SK-N-SH treated with all-trans-retinoic acid at 6 μM for 48 hours (cell line): ENCODE data around the gene VIT.

Source experiments
- ATAC-seq: fragments of 200-7000 bp; cut with Tn5 transposase; 3 replicates; pipeline ENCODE4 v1.9.1; 2020; ENCODE audit warnings: mild to moderate bottlenecking, moderate library complexity
- ARNTL ChIP-seq: fragments of 450-650 bp; formaldehyde crosslinking; IDR thresholded peaks from 2 replicates; pipeline ENCODE4 v1.5.0; 2020; ENCODE audit warnings: low read depth, mild to moderate bottlenecking, moderate library complexity, borderline replicate concordance
- BACH2 ChIP-seq: fragments of 250-450 bp; sonication (Bioruptor Pico); IDR thresholded peaks from 2 replicates; pipeline ENCODE4 v1.9.0; 2021; ENCODE audit warnings: mild to moderate bottlenecking, borderline replicate concordance
- CREB5 ChIP-seq: fragments of 250-450 bp; sonication (Bioruptor Pico); IDR thresholded peaks from 2 replicates; pipeline ENCODE4 v1.5.1; 2020; ENCODE audit warnings: low read depth, mild to moderate bottlenecking, moderate library complexity
- CSDC2 ChIP-seq: fragments of 250-450 bp; sonication (Bioruptor Pico); IDR thresholded peaks from 2 replicates; pipeline ENCODE4 v1.5.0; 2020; ENCODE audit warnings: mild to moderate bottlenecking, moderate library complexity
- CSRNP3 ChIP-seq: fragments of 250-450 bp; sonication (Bioruptor Pico); IDR thresholded peaks from 2 replicates; pipeline ENCODE4 v1.5.1; 2021; ENCODE audit warnings: mild to moderate bottlenecking, moderate library complexity
- ESRRG ChIP-seq: fragments of 250-450 bp; sonication (Bioruptor Pico); IDR thresholded peaks from 2 replicates; pipeline ENCODE4 v1.6.1; 2021; ENCODE audit warnings: mild to moderate bottlenecking
- GLIS3 ChIP-seq: fragments of 250-450 bp; sonication (Bioruptor Pico); IDR thresholded peaks from 2 replicates; pipeline ENCODE4 v1.5.0; 2020; ENCODE audit warnings: mild to moderate bottlenecking, moderate library complexity
- ISL1 ChIP-seq: fragments of 250-450 bp; sonication (Bioruptor Pico); IDR thresholded peaks from 2 replicates; pipeline ENCODE4 v2.1.2; 2022; ENCODE audit warnings: mild to moderate bottlenecking, moderate library complexity
- OSR1 ChIP-seq: fragments of 250-450 bp; sonication (Bioruptor Pico); IDR thresholded peaks from 2 replicates; pipeline ENCODE4 v1.8.0; 2022; ENCODE audit warnings: moderate library complexity, mild to moderate bottlenecking, inconsistent platforms
- PATZ1 ChIP-seq: fragments of 250-450 bp; sonication (Bioruptor Pico); IDR thresholded peaks from 2 replicates; pipeline ENCODE4 v1.8.0; 2020; ENCODE audit warnings: mild to moderate bottlenecking, moderate library complexity, borderline replicate concordance
- POU6F1 ChIP-seq: fragments of 250-450 bp; sonication (Bioruptor Pico); IDR thresholded peaks from 2 replicates; pipeline ENCODE4 v1.8.0; 2021; ENCODE audit warnings: low read depth, mild to moderate bottlenecking, moderate library complexity, borderline replicate concordance
- PPARA ChIP-seq: fragments of 250-450 bp; sonication (Bioruptor Pico); IDR thresholded peaks from 2 replicates; pipeline ENCODE4 v1.5.0; 2020; ENCODE audit warnings: mild to moderate bottlenecking, borderline replicate concordance
- RARB ChIP-seq: fragments of 250-450 bp; sonication (Bioruptor Pico); IDR thresholded peaks from 2 replicates; pipeline ENCODE4 v1.8.0; 2021; ENCODE audit warnings: mild to moderate bottlenecking, moderate library complexity
- SNAI2 ChIP-seq: fragments of 250-450 bp; sonication (Bioruptor Pico); IDR thresholded peaks from 2 replicates; pipeline ENCODE4 v1.5.0; 2020; ENCODE audit warnings: mild to moderate bottlenecking, moderate library complexity
- TCF4 ChIP-seq: fragments of 250-450 bp; sonication (Bioruptor Pico); IDR thresholded peaks from 2 replicates; pipeline ENCODE4 v1.8.0; 2021; ENCODE audit warnings: mild to moderate bottlenecking, moderate library complexity, borderline replicate concordance
- TOX ChIP-seq: fragments of 250-450 bp; sonication (Bioruptor Pico); IDR thresholded peaks from 2 replicates; pipeline ENCODE4 v1.8.0; 2021; ENCODE audit warnings: mild to moderate bottlenecking, moderate library complexity, borderline replicate concordance
- TSHZ2 ChIP-seq: fragments of 250-450 bp; sonication (Bioruptor Pico); IDR thresholded peaks from 2 replicates; pipeline ENCODE4 v1.5.0; 2020; ENCODE audit warnings: mild to moderate bottlenecking, moderate library complexity
- ZC3H10 ChIP-seq: fragments of 250-450 bp; sonication (Bioruptor Pico); IDR thresholded peaks from 2 replicates; pipeline ENCODE4 v1.5.1; 2021; ENCODE audit warnings: mild to moderate bottlenecking, moderate library complexity
- ZFP30 ChIP-seq: fragments of 450-650 bp; formaldehyde crosslinking; IDR thresholded peaks from 2 replicates; pipeline ENCODE4 v1.5.0; 2022; ENCODE audit warnings: mild to moderate bottlenecking, moderate library complexity
- ZNF70 ChIP-seq: fragments of 450-650 bp; formaldehyde crosslinking; IDR thresholded peaks from 2 replicates; pipeline ENCODE4 v1.5.0; 2020; ENCODE audit warnings: mild to moderate bottlenecking, moderate library complexity

Gene VIT

GRCh38 chr2:36812196-36812595, 115.7 kb downstream of the VIT start:
- peak; percentile 88 for ATAC-seq

GRCh38 chr2:36818542-36818941, 122.0 kb downstream of the VIT start:
- no peak for ATAC-seq
- no peak for TF ChIP-seq PPARA (CRISPR knock-in tag)
- no peak for TF ChIP-seq CSDC2 (CRISPR knock-in tag)
- no peak for TF ChIP-seq CSRNP3 (CRISPR knock-in tag)
- no peak for TF ChIP-seq CREB5 (CRISPR knock-in tag)
- no peak for TF ChIP-seq RARB
- TF ChIP-seq ISL1 = no peak
- TF ChIP-seq ESRRG = no peak
- no peak for TF ChIP-seq BACH2 (CRISPR knock-in tag)
- TF ChIP-seq ZC3H10 (CRISPR knock-in tag) = no peak

More at GRCh38 chr2:36812196-36812595, 115.7 kb downstream of the VIT start:
- TF ChIP-seq ZC3H10 (CRISPR knock-in tag) (no peak), GLIS3 (no peak)

GRCh38 chr2:36819095-36819711, 122.7 kb downstream of the VIT start:
- ATAC-seq = no peak
- no peak for TF ChIP-seq TCF4 (CRISPR knock-in tag)
- TF ChIP-seq BACH2 (CRISPR knock-in tag) = no peak
- TF ChIP-seq CSRNP3 (CRISPR knock-in tag) = no peak
- no peak for TF ChIP-seq ISL1
- no peak for TF ChIP-seq POU6F1 (CRISPR knock-in tag)
- TF ChIP-seq SNAI2 (CRISPR knock-in tag) = no peak
- TF ChIP-seq ESRRG = no peak
- no peak for TF ChIP-seq ZFP30 (CRISPR knock-in tag)
- TF ChIP-seq ZC3H10 (CRISPR knock-in tag) = no peak
- no peak for TF ChIP-seq OSR1 (CRISPR knock-in tag)
- TF ChIP-seq RARB = no peak
- no peak for TF ChIP-seq GLIS3
- TF ChIP-seq TOX (CRISPR knock-in tag) = no peak
- TF ChIP-seq TSHZ2 (CRISPR knock-in tag) = no peak
- TF ChIP-seq PPARA (CRISPR knock-in tag) = no peak
- no peak for TF ChIP-seq PATZ1 (CRISPR knock-in tag)
- no peak for TF ChIP-seq ZNF70
- TF ChIP-seq CREB5 (CRISPR knock-in tag) = no peak
- no peak for TF ChIP-seq CSDC2 (CRISPR knock-in tag)
- no peak for TF ChIP-seq ARNTL (CRISPR knock-in tag)
